ENCODE measurements around the gene SORBS2. TPM values are rescaled to one million over a fixed set of nuclear protein-coding genes. Genes with fewer than 3 reads are reported as not detected.

The SORBS2 gene
- total RNA-seq, 3 donors from 2014 or later, result 44.9 to 416 (median 53.7) TPM

GRCh38 chr4:185778307-185778706 is 33.7 kb downstream of the SORBS2 start:
- H3K4me3 ChIP-seq, result no peak overlapping the region

GRCh38 chr4:185775792-185776555 is 36.0 kb downstream of the SORBS2 start:
- Histone ChIP-seq H3K36me3 (ENCODE audit: low read depth) (no peaks in the 10 kb centered on the region), H3K9me3 (no peaks in the 10 kb centered on the region), H3K4me1 (ENCODE audit: low read depth) (peaks cover 9% of the 10 kb centered on the region), H3K4me3 (no peak overlapping the region)
- intact Hi-C loops (cut with DNase I, micrococcal nuclease), result no loop called here
- DNase-seq (no peak), ATAC-seq (no peak)
- TF ChIP-seq CTCF (IDR thresholded peaks at IDR 0.05), result no peak

More at GRCh38 chr4:185778307-185778706, 33.7 kb downstream of the SORBS2 start:
- intact Hi-C loops (cut with DNase I, micrococcal nuclease), result no loop called here
- Histone ChIP-seq H3K4me1 (ENCODE audit: low read depth) (peaks cover 9% of the 10 kb centered on the region), H3K9me3 (no peaks in the 10 kb centered on the region), H3K36me3 (ENCODE audit: low read depth) (no peaks in the 10 kb centered on the region)
- DNase-seq (no peak), ATAC-seq (no peak)
- TF ChIP-seq CTCF (IDR thresholded peaks at IDR 0.05), result no peak

- no peak overlapping the region for H3K4me3 ChIP-seq
- intact Hi-C loops (cut with DNase I, micrococcal nuclease), result no loop called here
- DNase-seq (peak in 1 of 3 donors; percentile 29), ATAC-seq (peak; percentile 68)
- peaks cover 9% of the 10 kb centered on the region for H3K4me1 ChIP-seq (ENCODE audit: low read depth)
- H3K36me3 ChIP-seq (ENCODE audit: low read depth), result no peaks in the 10 kb centered on the region
- no peak for TF ChIP-seq CTCF (IDR thresholded peaks at IDR 0.05)
- H3K9me3 ChIP-seq, result peaks cover 2% of the 10 kb centered on the region
Observed at GRCh38 chr4:185774845-185775680, 36.9 kb downstream of the SORBS2 start.

- intact Hi-C loops (cut with DNase I, micrococcal nuclease), result no loop called here
- peak in 1 of 3 donors; percentile 12 for DNase-seq
Observed at GRCh38 chr4:185774131-185774653, 37.8 kb downstream of the SORBS2 start.

More at GRCh38 chr4:185774131-185774653, 37.8 kb downstream of the SORBS2 start:
- no peak for TF ChIP-seq CTCF (IDR thresholded peaks at IDR 0.05)
- Histone ChIP-seq H3K4me1 (ENCODE audit: low read depth) (peaks cover 9% of the 10 kb centered on the region), H3K4me3 (no peak overlapping the region), H3K36me3 (ENCODE audit: low read depth) (no peaks in the 10 kb centered on the region), H3K9me3 (peaks cover 2% of the 10 kb centered on the region)
- ATAC-seq, result peak; percentile 60

Measured in mucosa of descending colon (tissue), 3 donors.